HepG2 (cell line): ENCODE data around the gene GNG7. TPM values are rescaled to one million over a fixed set of nuclear protein-coding genes. Genes with fewer than 3 reads are reported as not detected.

ENCODE experiments used
- NONO ChIP-seq, 2 experiments: fragments of 450-650 bp in 1 of 2; sonication (generic) in 1 of 2; formaldehyde crosslinking in 1 of 2; IDR thresholded peaks in 1 of 2; conservative IDR thresholded peaks in 1 of 2; 2 replicates each; pipeline versions ENCODE4 v1.6.1 to v1.8.0; 2017 to 2022; ENCODE audit warnings: mild to moderate bottlenecking in 1 of 2, missing genetic modification reagents in 1 of 2, moderate library complexity in 1 of 2
- ZFP62 ChIP-seq: sonication (generic); formaldehyde crosslinking; IDR thresholded peaks from 2 replicates; pipeline ENCODE4 v1.4.0; 2020; ENCODE audit warnings: missing genetic modification reagents
- ZFX ChIP-seq: sonication (generic); formaldehyde crosslinking; IDR thresholded peaks from 2 replicates; pipeline ENCODE4 v1.4.0; 2020; ENCODE audit warnings: mild to moderate bottlenecking, low read depth, missing genetic modification reagents, moderate library complexity
- ZNF143 ChIP-seq: sonication (generic); formaldehyde crosslinking; IDR thresholded peaks from 2 replicates; pipeline ENCODE4 v1.4.0; 2020; ENCODE audit warnings: missing genetic modification reagents
- ZNF317 ChIP-seq: sonication (generic); formaldehyde crosslinking; IDR thresholded peaks from 2 replicates; pipeline ENCODE4 v1.5.0; 2020; ENCODE audit warnings: mild to moderate bottlenecking, missing genetic modification reagents
- ZNF878 ChIP-seq: sonication (generic); formaldehyde crosslinking; IDR thresholded peaks from 2 replicates; pipeline ENCODE4 v1.8.1; 2023; ENCODE audit warnings: mild to moderate bottlenecking, missing genetic modification reagents, moderate library complexity
- polyA plus RNA-seq, 8 experiments: library from polyadenylated mRNA; depleted of rRNA in 3 of 8; stranded (reverse) in 7 of 8; unstranded in 1 of 8; fragments of >200 nt; fragmentation: Illumina TruSeq in 4 of 8; extraction: Trizol in 4 of 8; gene quantifications; 2 replicates each; pipeline versions ENCODE4 v1.2.1 to v1.2.3, GENCODE V29; 2011 to 2016; ENCODE audit warnings: low read depth in 4 of 8, missing spikeins in 1 of 8, mixed read lengths in 1 of 8; ENCODE audit not compliant: insufficient read depth in 1 of 8
- total RNA-seq, 5 experiments: library from RNA; depleted of rRNA; stranded (reverse); fragments of >200 nt; fragmentation: Illumina TruSeq; extraction: Trizol; gene quantifications; 2 replicates each; pipeline ENCODE4 v1.2.3, GENCODE V29; 2016; ENCODE audit warnings: low read depth in 1 of 5
- TF ChIP-seq, protein P1 (sequence below): sonication (generic); formaldehyde crosslinking; IDR thresholded peaks from 2 replicates; pipeline ENCODE4 v1.4.0; 2020; ENCODE audit warnings: low read depth, missing genetic modification reagents
- TF ChIP-seq, protein P2 (sequence below): sonication (generic); formaldehyde crosslinking; IDR thresholded peaks from 2 replicates; pipeline ENCODE4 v1.4.0; 2020; ENCODE audit warnings: missing genetic modification reagents

Gene GNG7
- total and polyA plus RNA-seq, 2 of the 13 experiments (the other 11 are each of a cell fraction or from before 2014, with no cell fraction given) = 1.4 to 3.3 TPM

DNA sequence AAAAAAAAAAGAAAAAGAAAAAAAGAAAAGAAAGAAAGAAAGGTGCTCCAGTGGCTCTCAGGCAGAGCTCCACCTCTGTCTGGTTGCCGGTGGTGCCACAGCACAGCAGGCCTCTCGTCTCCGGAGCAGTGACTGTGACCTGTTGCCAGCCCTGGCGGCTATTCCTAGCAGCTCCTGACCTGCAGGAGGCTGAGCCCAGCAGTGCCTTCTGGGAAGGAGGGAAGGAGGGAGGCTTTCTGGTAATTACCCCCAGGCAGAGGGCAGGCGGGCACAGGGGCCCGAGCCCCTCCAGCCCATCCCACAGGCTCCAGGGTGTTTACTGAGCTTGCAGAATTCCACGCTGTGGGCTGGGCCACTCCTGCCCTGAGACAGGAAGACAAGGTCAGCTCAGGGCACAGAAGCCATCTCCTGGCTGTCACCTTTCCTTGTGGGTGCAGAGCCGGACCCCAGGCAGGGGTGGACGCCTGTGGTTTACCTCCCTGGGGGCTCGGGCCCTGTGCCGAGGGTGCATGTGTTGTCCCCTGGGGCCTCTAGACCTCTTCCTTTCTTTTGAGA, 77.9 kb downstream of the GNG7 start (continued):
- TF ChIP-seq ZFX (CRISPR knock-in tag) (peak; percentile 50), NONO (IDR thresholded peaks at IDR 0.05) (no peak), NONO (CRISPR knock-in tag; conservative IDR thresholded peaks at IDR 0.05) (no peak), ZFP62 (CRISPR knock-in tag) (no peak), ZNF878 (no peak), ZNF317 (no peak), ZNF143 (CRISPR knock-in tag) (peak; percentile 55; the same call in 1 of the 2 replicates)
- TF ChIP-seq, protein P1, sequence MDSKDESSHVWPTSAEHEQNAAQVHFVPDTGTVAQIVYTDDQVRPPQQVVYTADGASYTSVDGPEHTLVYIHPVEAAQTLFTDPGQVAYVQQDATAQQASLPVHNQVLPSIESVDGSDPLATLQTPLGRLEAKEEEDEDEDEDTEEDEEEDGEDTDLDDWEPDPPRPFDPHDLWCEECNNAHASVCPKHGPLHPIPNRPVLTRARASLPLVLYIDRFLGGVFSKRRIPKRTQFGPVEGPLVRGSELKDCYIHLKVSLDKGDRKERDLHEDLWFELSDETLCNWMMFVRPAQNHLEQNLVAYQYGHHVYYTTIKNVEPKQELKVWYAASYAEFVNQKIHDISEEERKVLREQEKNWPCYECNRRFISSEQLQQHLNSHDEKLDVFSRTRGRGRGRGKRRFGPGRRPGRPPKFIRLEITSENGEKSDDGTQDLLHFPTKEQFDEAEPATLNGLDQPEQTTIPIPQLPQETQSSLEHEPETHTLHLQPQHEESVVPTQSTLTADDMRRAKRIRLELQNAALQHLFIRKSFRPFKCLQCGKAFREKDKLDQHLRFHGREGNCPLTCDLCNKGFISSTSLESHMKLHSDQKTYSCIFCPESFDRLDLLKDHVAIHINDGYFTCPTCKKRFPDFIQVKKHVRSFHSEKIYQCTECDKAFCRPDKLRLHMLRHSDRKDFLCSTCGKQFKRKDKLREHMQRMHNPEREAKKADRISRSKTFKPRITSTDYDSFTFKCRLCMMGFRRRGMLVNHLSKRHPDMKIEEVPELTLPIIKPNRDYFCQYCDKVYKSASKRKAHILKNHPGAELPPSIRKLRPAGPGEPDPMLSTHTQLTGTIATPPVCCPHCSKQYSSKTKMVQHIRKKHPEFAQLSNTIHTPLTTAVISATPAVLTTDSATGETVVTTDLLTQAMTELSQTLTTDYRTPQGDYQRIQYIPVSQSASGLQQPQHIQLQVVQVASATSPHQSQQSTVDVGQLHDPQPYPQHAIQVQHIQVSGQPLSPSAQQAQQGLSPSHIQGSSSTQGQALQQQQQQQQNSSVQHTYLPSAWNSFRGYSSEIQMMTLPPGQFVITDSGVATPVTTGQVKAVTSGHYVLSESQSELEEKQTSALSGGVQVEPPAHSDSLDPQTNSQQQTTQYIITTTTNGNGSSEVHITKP = 0 out of 2 replicates have a peak, but pooled peaks have one; percentile 20
- TF ChIP-seq, protein P2, sequence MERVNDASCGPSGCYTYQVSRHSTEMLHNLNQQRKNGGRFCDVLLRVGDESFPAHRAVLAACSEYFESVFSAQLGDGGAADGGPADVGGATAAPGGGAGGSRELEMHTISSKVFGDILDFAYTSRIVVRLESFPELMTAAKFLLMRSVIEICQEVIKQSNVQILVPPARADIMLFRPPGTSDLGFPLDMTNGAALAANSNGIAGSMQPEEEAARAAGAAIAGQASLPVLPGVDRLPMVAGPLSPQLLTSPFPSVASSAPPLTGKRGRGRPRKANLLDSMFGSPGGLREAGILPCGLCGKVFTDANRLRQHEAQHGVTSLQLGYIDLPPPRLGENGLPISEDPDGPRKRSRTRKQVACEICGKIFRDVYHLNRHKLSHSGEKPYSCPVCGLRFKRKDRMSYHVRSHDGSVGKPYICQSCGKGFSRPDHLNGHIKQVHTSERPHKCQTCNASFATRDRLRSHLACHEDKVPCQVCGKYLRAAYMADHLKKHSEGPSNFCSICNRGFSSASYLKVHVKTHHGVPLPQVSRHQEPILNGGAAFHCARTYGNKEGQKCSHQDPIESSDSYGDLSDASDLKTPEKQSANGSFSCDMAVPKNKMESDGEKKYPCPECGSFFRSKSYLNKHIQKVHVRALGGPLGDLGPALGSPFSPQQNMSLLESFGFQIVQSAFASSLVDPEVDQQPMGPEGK = 0 out of 2 replicates have a peak, but pooled peaks have one; percentile 14
